Activated CD8-positive, alpha-beta memory T cell treated with anti-CD3 and anti-CD28 coated beads for 1 hour (primary cell): Measurements from ENCODE around the gene SEC11A.
A peak's percentile ranks its signal among the peaks of the same experiment; 100 is the strongest.

Source experiments
- DNase-seq, 2 donors: peaks; one replicate each; pipeline ENCODE4 v3.0.0-alpha.2; 2020; ENCODE audit warnings: low read depth in 1 of 2; ENCODE audit errors: extremely low read depth in 1 of 2

The SEC11A gene

DNA sequence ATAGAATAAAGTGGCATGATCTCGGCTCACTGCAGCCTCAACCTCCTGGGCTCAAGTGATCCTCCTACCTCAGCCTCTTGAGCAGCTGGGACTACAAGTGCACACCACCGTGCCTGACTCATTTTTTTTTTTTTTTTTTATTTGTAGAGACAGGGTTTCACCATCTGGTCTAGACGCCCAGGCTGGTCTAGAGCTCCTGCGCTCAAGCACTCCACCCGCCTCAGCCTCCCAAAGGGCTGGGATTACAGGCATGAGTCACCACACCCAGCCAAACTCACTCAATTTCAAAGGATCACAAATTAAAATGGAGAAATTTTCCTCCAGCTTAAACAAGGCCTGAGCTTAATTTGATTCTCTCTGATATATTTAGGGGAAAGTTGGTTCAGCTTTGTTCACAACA is 30.6 kb downstream of the SEC11A start:
- no peak for DNase-seq

DNA sequence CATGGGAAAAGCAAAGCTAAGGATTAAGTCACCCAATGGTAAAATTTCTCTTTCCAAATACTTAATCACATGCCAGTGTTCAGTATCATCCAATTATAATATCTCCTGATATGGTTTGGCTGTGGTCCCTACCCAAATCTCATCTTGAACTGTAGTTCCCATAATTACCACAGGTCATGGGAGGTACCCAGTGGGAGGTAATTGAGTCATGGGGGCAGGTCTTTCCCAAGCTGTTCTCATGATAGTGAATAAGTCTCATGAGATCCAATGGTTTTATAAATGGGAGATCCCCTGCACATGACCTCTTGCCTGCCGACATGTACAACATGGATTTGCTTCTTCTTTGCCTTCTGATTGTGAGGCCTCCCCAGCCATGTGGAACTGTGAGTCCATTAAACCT is 31.8 kb downstream of the SEC11A start:
- no peak for DNase-seq

DNA sequence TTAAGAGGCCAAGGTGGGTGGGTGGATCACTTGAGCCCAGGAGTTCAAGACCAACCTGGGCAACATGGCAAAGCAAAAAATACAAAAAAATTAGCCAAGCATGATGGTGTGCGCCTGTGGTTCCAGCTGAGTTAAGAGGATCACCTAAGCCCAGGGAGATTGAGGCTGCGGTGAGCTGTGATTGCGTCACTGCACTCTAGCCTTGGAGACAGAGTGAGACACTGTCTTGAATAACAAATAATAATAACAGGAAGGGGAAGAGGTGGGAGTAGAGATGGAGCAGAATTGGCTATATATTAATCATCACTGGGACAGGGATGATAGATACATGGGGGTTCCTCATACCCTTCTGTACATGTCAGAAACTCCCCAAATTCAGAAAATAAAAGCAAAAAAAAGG is 34.1 kb downstream of the SEC11A start:
- DNase-seq = no peak

DNA sequence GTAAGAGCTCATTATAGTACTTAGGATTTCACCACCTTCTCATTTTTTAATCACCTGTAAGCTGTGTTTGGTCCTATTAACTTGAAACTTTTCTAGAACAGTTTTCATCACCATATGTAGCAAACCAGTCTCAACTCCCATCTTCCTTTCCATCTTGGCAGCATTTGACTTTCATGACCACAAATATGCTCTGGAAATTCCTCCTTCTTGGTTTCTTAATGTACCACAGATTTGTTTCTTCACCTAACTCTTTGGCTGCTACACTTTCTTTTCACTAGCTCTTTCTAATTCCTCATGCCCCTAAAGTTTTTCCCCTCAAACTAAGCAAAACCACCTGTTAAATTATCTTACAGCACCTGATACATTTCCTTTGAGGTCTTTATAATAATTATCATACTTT is 44.7 kb downstream of the SEC11A start:
- DNase-seq = no peak

DNA sequence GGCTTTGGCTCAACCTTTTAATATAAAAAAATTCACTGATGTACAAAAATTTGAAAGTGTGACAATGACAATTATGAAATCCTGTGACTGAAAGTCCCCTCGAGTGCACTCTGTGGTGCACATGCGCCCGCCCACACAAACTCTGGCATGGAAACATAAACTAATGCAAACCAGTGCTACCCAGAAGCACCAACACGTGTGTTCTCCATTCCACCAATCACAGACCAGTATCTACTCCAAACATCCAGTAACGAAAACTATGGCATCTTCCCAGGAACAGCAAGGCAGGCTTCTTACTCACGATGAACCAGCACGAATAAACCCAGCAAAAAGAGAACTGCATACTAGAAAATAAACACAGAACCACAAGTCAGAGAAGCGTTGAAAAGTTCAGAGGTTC is 46.2 kb downstream of the SEC11A start:
- no peak for DNase-seq

DNA sequence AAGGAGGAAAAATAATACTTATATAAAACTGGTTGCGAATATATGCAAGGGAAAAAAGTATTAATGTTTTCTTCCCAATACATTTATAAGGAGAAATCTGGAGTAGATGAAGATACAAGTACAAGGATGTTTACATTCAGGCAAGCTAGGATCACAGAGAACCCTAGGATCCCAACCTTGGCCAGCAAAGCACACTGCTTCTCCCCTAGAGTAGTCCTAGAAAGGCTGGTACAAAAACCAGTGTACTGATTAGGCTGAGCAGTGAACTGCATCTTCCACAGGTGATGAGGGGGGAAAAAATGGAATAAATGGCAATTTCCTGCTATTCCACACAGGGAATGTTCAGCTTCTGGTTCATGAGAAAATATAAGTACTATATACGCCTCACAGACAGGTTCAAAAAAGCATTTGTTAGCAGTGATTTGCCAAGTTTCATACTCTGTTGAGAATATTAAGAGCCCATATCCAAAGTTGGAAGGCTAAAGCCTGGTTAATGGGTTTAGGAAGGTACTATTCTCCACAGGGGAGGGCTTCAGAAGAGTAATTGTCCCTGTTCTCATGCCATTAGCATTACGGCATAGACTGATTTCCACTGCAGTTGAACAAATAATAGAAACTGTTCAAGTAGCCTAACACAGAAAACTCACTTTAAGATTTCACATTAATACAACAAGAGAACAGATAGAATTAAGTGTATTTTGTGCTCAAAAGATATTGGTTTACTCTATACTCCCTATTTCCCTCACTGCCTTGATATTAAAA is 47.5 kb downstream of the SEC11A start:
- DNase-seq = no peak

DNA sequence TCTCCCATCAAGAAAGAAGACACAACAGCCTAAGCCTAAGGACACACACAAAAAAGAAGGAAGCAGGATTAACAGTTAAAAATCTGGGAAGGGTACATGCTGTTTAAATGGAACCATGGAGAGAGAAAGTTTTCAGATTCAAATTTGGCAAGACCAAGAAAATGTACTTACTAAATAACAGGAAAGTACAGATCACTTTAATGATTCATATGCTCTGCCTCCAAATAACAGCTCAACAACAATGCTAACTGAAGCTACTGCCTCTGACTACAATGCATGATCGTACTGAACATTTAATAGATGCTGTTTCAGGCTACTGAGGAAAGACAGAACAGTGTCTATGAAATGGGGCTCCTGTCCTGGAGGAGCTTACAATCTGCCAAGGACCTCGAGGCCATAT is 49.6 kb downstream of the SEC11A start:
- no peak for DNase-seq

DNA sequence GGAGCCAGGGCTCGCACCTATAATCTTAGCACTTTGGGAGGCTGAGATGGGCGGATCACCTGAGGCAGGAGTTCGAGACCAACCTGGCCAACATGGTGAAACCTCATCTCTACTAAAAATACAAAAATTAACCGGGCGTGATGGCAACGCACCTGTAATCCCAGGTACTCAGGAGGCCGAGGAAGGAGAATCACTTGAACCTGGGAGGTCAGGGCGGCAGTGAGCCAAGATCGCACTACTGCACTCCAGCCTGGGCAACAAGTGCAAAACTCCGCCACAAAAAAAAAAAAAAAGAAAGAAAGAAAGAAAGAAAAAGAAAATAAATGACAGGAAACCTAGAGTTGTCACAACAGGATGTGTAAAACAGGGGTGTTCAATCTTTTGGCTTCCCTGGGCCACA is 54.9 kb downstream of the SEC11A start:
- no peak for DNase-seq

DNA sequence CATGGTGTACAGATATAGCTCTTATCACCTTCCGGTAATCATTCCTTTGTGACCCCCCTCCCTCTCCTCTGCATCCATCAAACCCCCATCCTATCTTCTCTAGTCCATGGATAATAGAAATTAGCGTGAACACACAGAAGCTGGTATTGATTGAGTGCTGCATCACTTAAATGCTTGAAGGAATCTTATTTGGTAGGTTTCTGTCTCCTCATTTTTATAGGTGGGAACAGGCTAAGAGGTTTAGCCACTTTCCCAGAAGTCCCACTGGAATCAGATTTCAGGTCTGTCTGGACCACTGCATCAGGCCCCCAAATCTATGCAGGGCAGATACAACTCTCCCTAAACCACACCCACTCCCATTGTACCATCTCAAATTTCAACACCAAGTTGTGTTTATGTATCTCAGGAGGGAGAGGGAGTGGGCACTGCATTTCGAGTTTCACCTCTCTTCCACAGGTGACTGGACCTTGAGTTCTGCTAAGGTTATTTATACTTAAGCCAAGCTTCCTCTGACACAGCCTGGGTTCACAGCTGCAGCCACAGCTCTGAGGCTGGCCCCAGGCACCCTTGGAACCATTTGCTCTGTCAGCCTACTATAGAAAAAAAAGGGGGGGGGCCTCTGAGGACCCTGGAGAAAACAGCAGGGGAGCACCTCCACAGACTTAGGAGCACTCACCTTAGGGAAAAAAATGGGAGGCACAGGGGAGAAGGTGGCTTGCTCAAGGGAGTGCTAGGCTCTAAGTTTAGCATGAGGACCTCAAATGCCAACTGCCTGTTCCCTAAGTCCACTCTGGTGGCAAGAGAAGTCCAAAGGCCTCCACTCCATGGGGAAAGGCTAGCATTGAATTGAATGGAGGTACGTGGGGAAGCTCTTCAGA is 55.8 kb downstream of the SEC11A start:
- no peak for DNase-seq

DNA sequence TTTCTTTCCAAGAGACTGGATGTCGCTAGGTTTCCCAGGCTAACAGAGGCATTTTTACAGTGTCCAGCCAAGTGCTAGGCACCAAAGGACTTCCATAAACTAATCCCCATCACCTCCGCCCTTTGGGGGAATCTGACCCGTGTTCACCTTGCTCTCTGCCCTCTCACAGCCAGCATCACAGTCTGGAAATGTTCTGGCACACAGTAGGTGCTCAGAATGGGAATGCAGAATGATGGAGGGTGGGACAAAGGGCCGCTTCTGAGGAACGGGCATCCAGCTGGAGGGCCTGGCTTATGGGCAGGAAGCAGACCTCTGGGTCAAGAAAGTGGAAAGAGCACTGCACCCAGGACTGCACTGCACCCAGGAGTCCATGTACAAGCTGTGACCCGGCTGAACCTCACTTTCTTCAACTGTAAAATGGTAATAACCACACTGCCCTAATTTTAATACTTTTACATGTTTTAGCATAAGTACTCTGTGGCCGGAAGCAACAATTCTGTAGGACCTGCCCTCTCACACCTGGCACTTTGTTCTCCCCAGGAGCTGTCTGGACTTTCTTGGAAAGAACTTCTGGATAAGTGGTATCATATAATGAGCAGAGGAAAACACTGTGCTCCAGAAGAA is 57.0 kb downstream of the SEC11A start:
- no peak for DNase-seq

DNA sequence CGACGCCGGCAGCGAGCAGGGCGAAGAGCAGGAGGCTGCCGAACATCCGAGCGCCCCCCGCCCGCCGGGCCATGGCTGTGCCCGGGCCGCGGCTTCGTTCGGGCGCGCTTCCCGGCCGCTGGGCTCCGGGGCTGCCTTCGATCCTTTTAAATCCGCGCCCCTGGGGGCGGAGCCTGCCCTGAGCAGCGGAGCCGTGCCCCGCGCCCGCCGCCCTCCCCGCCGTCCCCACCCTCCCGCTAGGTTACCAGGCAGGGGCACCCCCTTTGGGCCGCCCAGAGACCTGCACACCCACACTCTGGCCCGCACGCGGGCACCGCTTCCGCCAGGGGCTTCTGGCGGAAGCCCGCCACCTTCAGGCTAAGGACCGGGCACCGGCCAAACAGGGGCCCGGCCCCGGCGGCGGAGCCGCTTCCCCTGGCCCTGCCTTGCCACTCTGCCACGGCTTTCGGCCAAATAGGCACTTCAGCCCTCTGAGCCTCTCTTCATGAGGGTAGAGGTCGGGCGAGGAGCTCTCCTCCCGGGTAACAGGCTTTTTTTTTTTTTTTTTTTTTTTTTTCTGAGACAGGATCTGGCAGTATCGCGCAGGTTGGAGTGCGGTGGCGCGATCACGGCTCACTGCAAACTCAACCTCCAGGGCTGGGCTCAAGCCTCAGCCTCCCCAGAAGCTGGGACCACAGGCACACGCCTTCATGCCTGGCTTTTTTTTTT is 57.7 kb downstream of the SEC11A start, which contains the start of gene NMB:
Gene NMB (minus strand): TSS at position 120 of the 708 bp plus-strand sequence. CDS start 47 bp downstream, at position 73.
- DNase-seq = peak; percentile 59 to 74

DNA sequence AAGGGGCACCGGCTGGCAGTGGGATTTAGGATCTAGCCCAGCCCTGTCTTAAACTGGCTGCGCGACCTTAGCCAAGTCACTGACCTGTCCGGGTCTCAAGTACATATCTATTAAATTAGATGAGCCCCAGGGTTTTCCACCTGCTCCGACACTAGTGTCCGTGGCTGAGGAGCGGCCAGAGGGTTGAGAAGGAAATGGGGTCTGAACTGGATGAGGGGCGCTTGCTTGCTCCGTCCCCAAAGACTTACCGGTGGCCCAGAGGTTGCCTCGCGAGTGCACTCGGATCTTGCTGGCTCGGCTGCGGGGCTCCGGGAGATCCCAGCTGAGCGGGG is 58.2 kb downstream of the SEC11A start:
- DNase-seq = no peak

DNA sequence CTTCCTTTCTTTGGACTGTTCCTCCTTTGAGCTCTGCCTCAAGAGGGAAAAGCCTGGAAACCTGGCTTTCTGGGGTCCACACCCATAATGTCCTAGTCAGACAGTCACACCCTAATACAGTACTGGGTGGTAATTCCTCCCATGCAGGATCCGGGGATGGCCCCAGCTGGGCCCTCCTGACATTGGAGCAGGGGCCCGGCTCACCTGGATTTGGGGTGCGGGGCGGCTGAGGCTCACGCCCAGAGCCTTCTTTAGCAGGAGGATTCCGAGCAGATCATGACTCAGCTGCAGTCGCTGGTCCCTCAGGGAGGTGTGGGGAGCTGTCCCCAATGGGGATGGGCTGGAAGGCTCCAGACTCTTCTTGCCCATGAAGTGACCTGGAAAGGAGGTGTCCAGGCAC is 59.0 kb downstream of the SEC11A start:
- DNase-seq = no peak

DNA sequence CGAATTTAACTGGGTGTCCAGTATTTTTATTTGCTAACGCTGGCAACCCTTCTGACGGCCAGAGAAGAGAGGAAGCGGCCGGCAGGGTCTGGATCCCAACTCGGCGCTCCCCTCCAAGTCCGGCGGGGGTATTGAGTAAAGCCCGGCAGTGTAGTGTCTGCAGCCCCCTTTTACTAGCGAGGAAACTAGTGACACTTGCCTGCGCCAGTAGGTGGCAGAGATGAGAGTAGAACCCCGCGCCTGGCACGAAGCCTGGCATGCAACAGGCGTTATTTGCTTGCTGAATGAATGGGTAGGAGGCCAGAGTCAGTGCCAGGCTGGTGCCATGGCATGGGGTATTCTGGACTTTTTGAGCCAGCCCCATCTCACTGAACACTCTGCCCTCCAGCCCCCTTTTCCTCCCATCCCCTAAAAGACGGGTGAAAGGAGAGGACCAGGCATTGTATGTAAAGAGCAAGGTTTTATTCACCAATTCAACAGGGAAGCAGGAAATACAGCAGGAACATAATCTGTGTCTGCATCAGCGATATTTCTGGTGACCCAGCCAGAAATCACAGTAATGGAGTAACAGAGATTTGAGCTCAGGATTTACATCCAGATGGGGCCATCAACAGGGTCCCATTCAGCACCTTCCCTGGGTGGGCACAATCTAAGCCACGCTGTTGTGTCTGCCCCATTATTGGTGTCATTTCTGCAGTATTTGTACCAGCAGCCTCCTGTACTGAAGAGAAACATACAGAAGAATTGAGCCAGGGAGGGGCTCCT is 61.1 kb downstream of the SEC11A start:
- DNase-seq = peak; percentile 44 to 56

DNA sequence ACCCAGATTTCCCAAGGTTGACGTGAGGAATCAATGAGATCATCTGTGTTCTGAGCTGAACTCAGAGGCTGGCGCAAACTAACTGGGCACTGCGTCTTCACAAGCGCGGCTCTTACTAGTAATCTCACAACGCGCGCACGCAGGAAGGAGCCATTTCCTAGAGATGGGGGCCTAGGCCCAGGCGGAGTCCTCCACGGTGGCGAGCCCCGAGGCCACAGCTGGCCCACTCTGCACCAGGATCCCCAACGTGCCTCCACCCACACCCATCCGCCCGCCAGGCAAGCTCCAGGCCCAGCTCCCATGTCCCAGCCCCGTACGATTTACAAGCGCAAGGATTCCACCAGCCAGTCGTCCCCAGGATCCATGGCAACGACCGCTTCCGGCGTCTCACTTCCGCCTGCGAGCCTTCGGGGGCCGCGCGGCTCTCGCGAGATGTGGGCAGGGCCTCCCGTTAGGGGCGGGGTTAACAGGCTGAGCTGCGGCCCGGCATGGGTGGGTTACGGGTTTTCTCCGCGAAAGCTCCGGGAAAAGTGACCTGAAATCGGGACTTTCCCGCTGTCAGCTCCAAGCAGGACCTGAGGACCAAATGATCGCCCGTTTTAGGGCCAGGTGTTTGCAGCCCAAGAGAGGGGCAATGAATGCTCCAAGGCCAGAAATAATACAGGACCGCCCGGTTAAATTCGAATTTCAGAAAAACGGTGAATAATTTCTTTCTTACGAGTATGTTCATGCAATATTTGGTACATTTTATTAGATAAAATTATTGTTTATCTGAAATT is 61.8 kb downstream of the SEC11A start, which contains the start of gene WDR73:
Gene WDR73 (minus strand): TSS at position 374 of the 779 bp plus-strand sequence. CDS start 9 bp downstream, at position 365.
- DNase-seq = peak; percentile 92 to 98

DNA sequence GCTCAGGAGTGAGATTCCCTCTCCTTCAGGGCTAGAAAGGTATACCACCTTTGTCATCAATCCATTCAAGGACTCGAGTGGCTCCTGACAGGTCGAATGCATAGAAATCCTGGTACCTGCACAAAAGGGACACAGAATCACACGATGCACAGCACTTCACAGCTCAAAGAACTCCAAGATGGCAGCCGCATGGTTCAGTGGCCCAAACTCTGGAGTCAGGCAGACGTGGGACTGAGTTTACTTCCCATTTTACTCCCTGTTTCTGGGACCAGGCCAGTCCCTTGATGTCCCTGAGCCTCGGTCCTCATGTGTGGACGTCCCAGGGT is 62.4 kb downstream of the SEC11A start:
- DNase-seq = no peak

DNA sequence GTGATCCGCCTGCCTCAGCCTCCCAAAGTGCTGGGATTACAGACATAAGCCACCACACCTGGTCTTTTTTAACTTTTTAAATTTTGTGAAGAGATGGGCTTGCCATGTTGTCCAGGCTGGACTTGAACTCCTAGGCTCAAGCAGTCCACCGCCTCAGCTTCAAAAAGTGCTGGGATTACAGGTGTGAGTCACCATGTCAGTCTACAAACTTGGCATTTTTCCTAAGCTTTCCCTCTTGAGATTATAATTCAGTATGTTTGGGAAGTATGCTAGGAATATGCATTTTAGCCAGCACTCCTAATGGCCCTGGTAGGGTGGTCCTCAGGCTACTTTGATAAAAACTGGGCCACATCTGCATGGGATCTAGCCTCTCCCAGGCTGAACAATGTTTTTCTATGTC is 66.2 kb downstream of the SEC11A start:
- no peak for DNase-seq

DNA sequence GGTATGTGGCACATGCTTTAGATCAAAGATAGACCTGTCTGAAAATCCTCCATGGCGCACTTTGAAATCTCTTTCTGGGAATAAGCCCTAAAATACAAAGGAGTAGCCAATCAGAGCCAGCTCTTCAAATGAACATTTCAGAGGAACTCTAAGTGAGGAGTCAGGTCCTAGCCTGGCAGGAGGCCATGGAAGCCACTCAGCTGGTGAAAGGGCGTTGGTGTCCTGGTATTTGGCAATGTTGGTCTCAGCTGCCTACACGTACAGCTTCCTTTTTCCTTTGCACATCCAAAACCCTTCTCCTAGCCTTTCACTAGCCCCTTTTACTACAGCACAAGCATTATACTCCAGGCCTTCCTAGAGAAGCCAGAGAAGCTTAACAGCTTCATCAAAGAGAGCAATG is 67.4 kb downstream of the SEC11A start:
- no peak for DNase-seq

DNA sequence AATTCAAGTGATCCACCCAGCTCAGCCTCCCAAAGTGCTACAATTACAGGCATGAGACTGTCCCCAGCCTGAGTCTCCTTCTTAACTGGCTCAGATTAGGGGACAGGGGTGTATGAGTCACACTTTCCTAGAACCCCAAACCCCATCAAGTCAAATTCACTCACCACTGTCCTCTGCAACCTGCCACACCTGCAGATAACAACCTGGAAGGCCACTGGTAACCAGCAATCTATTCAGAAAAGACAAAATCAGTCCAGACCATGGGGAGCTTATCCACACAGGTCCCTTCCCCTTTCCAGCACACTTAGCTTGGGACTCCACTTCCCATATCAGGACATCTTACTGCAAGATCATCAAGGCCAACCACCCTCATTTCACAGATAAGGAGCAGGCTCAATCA is 68.2 kb downstream of the SEC11A start:
- DNase-seq = no peak

DNA sequence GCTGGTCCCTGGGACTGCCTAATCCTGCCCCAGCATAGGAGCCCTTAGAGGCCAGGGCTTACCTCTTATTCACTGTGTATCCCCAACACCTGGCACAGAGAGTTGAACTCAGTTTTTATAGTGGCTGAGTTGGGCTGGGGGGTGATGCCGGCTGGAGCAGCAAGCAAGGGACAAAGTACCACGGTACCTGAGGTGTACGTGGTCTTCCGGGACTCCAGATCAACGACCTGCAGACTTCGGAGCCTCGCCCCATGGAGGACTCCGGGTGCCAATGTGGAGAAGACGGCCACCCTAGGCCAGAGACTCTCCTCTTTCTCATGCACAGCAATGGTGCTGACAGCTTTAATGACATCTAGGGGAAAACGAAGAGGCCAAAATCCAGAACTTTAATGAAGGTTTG is 69.9 kb downstream of the SEC11A start:
- DNase-seq = no peak
